Erythroblast (primary cell): ENCODE results near the gene IFIT1B.

Source experiments
- GATA1 ChIP-seq: IDR thresholded peaks from 2 replicates; pipeline ENCODE4 v1.6.1; 2011; ENCODE audit warnings: low read depth, mild to moderate bottlenecking, control low read depth, low read length, moderate library complexity
- POLR2A ChIP-seq: IDR thresholded peaks from 2 replicates; pipeline ENCODE4 v1.6.1; 2011; ENCODE audit warnings: mild to moderate bottlenecking, low read length

DNA sequence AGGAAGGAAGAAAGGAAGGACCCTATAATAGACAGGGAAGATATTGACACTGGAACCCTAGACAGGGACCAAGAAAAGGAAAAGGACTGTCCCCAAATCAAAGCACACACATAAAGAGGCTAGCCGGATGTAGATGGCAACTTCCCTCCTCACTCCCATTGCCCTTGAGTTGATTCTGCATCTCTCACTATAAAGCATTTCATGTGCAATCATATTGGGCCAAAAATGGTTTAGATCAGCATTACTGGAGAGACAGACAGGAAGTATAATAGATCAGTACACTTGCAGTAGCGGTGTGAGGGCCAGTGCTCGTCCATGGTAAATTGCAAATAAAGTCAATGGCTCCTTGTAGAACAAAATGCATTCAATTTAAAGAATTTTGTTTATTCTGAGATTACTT, 41.6 kb upstream of the IFIT1B start:
- TF ChIP-seq POLR2A: no peak
- TF ChIP-seq GATA1: no peak
